Neuronal stem cell (in vitro differentiated cells): Measurements from ENCODE around the gene BHLHE40.

Experiments used
- DNase-seq: peaks from one replicate; pipeline ENCODE4 v3.0.0-alpha.2; 2013; ENCODE audit warnings: low spot score
- H2AFZ ChIP-seq: one replicate; pipeline ENCODE4 v1.6.1; 2013; ENCODE audit warnings: mild to moderate bottlenecking, low read length, inconsistent platforms
- H2AK5ac ChIP-seq: 2 replicates; pipeline ENCODE4 v1.6.1; 2013; ENCODE audit warnings: low read depth, mild to moderate bottlenecking, inconsistent platforms, low read length, moderate library complexity, mixed read lengths
- H2BK120ac ChIP-seq: 2 replicates; pipeline ENCODE4 v1.6.1; 2013; ENCODE audit warnings: low read depth, mild to moderate bottlenecking, inconsistent platforms, low read length, moderate library complexity, mixed read lengths
- H2BK12ac ChIP-seq: one replicate; pipeline ENCODE4 v1.6.1; 2013; ENCODE audit warnings: low read length, inconsistent platforms
- H2BK15ac ChIP-seq: 2 replicates; pipeline ENCODE4 v1.6.1; 2013; ENCODE audit warnings: mild to moderate bottlenecking, low read length, inconsistent platforms, mixed read lengths
- H2BK5ac ChIP-seq: one replicate; pipeline ENCODE4 v1.6.1; 2013; ENCODE audit warnings: inconsistent platforms, mild to moderate bottlenecking, low read length, moderate library complexity
- H3K14ac ChIP-seq: one replicate; pipeline ENCODE4 v1.6.1; 2013; ENCODE audit warnings: low read length, inconsistent platforms
- H3K18ac ChIP-seq: 2 replicates; pipeline ENCODE4 v1.6.1; 2013; ENCODE audit warnings: low read length, inconsistent platforms
- H3K23ac ChIP-seq: 2 replicates; pipeline ENCODE4 v1.6.1; 2013; ENCODE audit warnings: low read depth, mild to moderate bottlenecking, mixed read lengths, low read length, inconsistent platforms; ENCODE audit not compliant: poor library complexity
- H3K27ac ChIP-seq: replicated peaks from 3 replicates; pipeline ENCODE4 v1.5.1; 2013; ENCODE audit warnings: low read length, inconsistent platforms
- H3K27me3 ChIP-seq, 3 experiments: 2 replicates each; pipeline ENCODE4 v1.6.1; 2013; ENCODE audit warnings: low read length in 3 of 3, mild to moderate bottlenecking in 2 of 3, inconsistent platforms in 1 of 3, low read depth in 1 of 3, mixed read lengths in 1 of 3, moderate library complexity in 1 of 3; ENCODE audit not compliant: control insufficient read depth in 3 of 3, insufficient read depth in 3 of 3
- H3K36me3 ChIP-seq, 2 donors: replicated peaks in 1 of 2; 2 replicates each; pipeline ENCODE4 v1.6.1; 2013; ENCODE audit warnings: low read length in 2 of 2; ENCODE audit not compliant: control insufficient read depth in 2 of 2, insufficient read depth in 2 of 2
- H3K4ac ChIP-seq: 2 replicates; pipeline ENCODE4 v1.6.1; 2013; ENCODE audit warnings: inconsistent platforms, mild to moderate bottlenecking, low read length, moderate library complexity
- H3K4me1 ChIP-seq, 2 donors: 1 replicate in 1 of 2; 2 replicates in 1 of 2; pipeline ENCODE4 v1.6.1; 2013; ENCODE audit warnings: low read length in 2 of 2, low read depth in 1 of 2; ENCODE audit not compliant: control insufficient read depth in 2 of 2, insufficient read depth in 1 of 2
- H3K4me2 ChIP-seq: one replicate; pipeline ENCODE4 v1.6.1; 2013; ENCODE audit warnings: mild to moderate bottlenecking, low read length, inconsistent platforms; ENCODE audit not compliant: insufficient read depth, poor library complexity, severe bottlenecking
- H3K4me3 ChIP-seq, 2 donors: 2 replicates each; pipeline ENCODE4 v1.5.1; 2013; ENCODE audit warnings: low read length in 2 of 2, mild to moderate bottlenecking in 2 of 2, inconsistent platforms in 1 of 2, moderate library complexity in 1 of 2
- H3K79me1 ChIP-seq: one replicate; pipeline ENCODE4 v1.6.1; 2013; ENCODE audit warnings: low read depth, mild to moderate bottlenecking, inconsistent platforms, low read length, moderate library complexity
- H3K9ac ChIP-seq: one replicate; pipeline ENCODE4 v1.6.1; 2013; ENCODE audit warnings: mild to moderate bottlenecking, low read depth, low read length, inconsistent platforms; ENCODE audit not compliant: poor library complexity
- H3K9me3 ChIP-seq, 2 donors: replicated peaks in 1 of 2; 2 replicates each; pipeline versions ENCODE3 to v1.6.1; 2013; ENCODE audit warnings: low read length in 2 of 2, mild to moderate bottlenecking in 2 of 2, inconsistent platforms in 1 of 2, low read depth in 1 of 2, mixed read lengths in 1 of 2, moderate library complexity in 1 of 2; ENCODE audit not compliant: control insufficient read depth in 2 of 2, insufficient read depth in 1 of 2
- H4K8ac ChIP-seq: one replicate; pipeline ENCODE4 v1.6.1; 2013; ENCODE audit warnings: low read depth, mild to moderate bottlenecking, inconsistent platforms, low read length, moderate library complexity
- H4K91ac ChIP-seq: one replicate; pipeline ENCODE4 v1.6.1; 2013; ENCODE audit warnings: low read length, low read depth, mild to moderate bottlenecking, inconsistent platforms; ENCODE audit not compliant: poor library complexity
- WGBS, 2 donors: extraction: QIAGEN DNeasy Blood & Tissue Kit; methylation state at CpG; one replicate each; pipeline ENCODE4 v1.1.7; 2013; ENCODE audit warnings: missing lambda C conversion rate in 2 of 2, mixed read lengths in 1 of 2; ENCODE audit not compliant: insufficient read length in 2 of 2, insufficient replicate concordance in 1 of 2; ENCODE audit errors: extremely low coverage in 2 of 2; 5-methylcytosine and 5-hydroxymethylcytosine counted together

BHLHE40 gene

DNA sequence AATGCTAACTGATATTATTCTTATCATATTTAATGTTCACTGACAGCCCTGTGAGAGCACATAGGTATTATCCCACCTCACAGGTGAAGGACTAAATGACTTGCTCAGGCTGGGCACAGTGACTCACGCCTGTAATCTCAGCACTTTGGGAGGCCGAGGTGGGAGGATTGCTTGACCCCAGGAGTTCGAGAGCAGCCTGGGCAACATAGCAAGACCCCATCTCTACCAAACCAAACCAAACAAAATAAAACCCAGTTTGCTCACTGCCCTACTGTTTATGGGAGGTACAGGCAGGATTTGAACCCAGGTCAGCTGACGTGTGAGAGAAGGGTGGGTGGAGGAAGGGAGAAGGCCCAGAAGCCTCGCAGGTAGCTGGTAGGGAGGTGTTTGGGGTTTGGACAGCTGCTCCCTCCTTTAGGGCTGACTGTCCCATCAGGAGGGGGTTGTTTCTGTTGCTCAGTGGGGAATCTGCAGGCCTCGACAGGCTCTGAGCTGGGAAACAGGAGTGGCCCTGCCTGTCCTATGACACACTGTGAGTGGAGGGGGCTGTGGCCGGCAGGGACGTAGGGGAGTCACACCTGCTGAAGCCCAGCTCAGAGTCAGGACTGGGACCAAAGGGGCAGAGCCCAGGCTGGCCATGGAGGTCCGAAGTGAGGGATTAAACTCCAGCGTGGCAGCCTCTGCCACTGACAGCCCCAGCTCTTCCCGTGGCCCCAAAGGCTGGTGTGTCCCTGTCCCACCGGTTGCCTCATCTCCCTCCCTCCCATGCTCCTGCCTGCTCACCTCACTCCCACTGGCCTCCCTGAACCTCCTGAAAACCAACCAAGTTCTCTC is 25.3 kb downstream of the BHLHE40 start:
- H2BK12ac ChIP-seq = no peak overlapping the region
- no peak overlapping the region for H2BK15ac ChIP-seq
- H4K91ac ChIP-seq = peak overlapping the region; percentile 5
- peak overlapping the region; percentile 22 for H2AFZ ChIP-seq
- no peak overlapping the region for H4K8ac ChIP-seq
- no peaks in the 10 kb centered on the region for H3K36me3 ChIP-seq
- peaks cover 0 to 13% (median 0%) of the 10 kb centered on the region in 3 experiments for H3K27me3 ChIP-seq
- no peak for DNase-seq
- H3K23ac ChIP-seq = peak overlapping the region; percentile 12
- H3K4me3 ChIP-seq = no peak overlapping the region
- H3K9ac ChIP-seq = no peak overlapping the region
- no peak overlapping the region for H3K18ac ChIP-seq
- WGBS, 2 donors = no CpG with 5 or more reads among the region's 12 CpGs
- no peak overlapping the region for H3K4ac ChIP-seq
- H3K4me2 ChIP-seq = no peak overlapping the region
- no peaks in the 10 kb centered on the region for H3K79me1 ChIP-seq
- H3K9me3 ChIP-seq = no peaks in the 10 kb centered on the region
- no peak overlapping the region for H2BK5ac ChIP-seq
- peak overlapping the region; percentile 61 for H2AK5ac ChIP-seq
- peaks cover 0 to 2% of the 10 kb centered on the region in 2 donors for H3K4me1 ChIP-seq
- no peak overlapping the region for H2BK120ac ChIP-seq
- no peak overlapping the region for H3K27ac ChIP-seq
- no peak overlapping the region for H3K14ac ChIP-seq

DNA sequence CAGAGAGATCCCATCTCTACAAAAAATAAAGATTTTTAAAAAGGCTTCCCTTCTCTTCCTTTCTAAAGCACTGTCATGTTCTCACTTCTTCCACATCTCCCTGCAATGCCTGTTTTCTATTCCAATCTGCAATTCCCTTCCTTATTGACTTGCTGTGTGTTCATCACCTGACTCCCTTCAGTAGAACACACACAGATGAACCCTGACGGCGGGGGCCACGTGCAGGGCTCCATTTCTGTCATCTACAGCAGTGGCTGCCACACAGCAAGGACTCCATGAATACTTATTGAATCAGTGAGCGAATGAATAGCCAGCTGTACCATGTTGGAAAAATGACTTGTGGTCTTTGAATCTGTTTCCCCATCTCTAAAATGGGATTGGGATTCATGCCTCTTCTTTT is 26.1 kb downstream of the BHLHE40 start:
- H3K23ac ChIP-seq = no peak overlapping the region
- H3K79me1 ChIP-seq = no peaks in the 10 kb centered on the region
- no peak overlapping the region for H2BK15ac ChIP-seq
- no peak overlapping the region for H3K4ac ChIP-seq
- H3K14ac ChIP-seq = no peak overlapping the region
- no peak overlapping the region for H2BK120ac ChIP-seq
- peaks cover 0 to 13% (median 0%) of the 10 kb centered on the region in 3 experiments for H3K27me3 ChIP-seq
- H3K18ac ChIP-seq = no peak overlapping the region
- H2BK5ac ChIP-seq = no peak overlapping the region
- H2AK5ac ChIP-seq = no peak overlapping the region
- H3K4me1 ChIP-seq = peaks cover 0 to 2% of the 10 kb centered on the region in 2 donors
- no peak overlapping the region for H4K91ac ChIP-seq
- H4K8ac ChIP-seq = no peak overlapping the region
- no CpG with 5 or more reads among the region's 4 CpGs for WGBS, 2 donors
- H3K27ac ChIP-seq = no peak overlapping the region
- DNase-seq = no peak
- no peak overlapping the region for H2BK12ac ChIP-seq
- H3K9ac ChIP-seq = no peak overlapping the region
- no peaks in the 10 kb centered on the region for H3K9me3 ChIP-seq
- H2AFZ ChIP-seq = no peak overlapping the region
- no peaks in the 10 kb centered on the region for H3K36me3 ChIP-seq
- no peak overlapping the region for H3K4me3 ChIP-seq
- no peak overlapping the region for H3K4me2 ChIP-seq

DNA sequence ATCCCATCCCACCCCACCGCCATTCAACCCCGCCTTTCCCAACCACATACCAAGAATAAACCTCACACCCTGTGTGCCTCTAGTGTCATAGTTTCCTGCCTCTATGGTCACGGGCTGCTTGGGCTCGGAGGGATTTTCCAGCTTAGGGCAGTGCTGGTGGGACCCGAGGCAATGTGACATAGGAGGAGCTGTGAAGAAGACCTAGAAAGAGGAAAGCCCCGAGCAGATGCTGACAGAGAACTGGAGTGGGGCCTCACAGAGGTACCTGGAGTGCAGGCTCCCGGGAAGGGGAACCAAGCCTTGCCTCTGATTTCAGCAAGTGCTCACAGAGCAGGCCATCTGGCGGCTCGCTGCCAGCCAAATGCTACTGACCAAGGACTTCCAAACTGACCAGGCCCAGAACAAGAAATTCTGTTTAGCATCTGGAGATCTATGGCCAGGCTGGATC is 27.5 kb downstream of the BHLHE40 start:
- Histone ChIP-seq H3K14ac (no peak overlapping the region), H3K27ac (no peak overlapping the region), H4K91ac (no peak overlapping the region), H2BK5ac (no peak overlapping the region), H3K23ac (no peak overlapping the region), H2BK120ac (no peak overlapping the region), H2BK15ac (no peak overlapping the region), H3K4me3 (no peak overlapping the region), H3K9me3 (no peaks in the 10 kb centered on the region), H4K8ac (no peak overlapping the region), H3K4me1 (peaks cover 0 to 2% of the 10 kb centered on the region in 2 donors), H3K4ac (no peak overlapping the region), H2AK5ac (no peak overlapping the region), H3K4me2 (no peak overlapping the region), H3K9ac (no peak overlapping the region), H2AFZ (no peak overlapping the region), H3K18ac (peak overlapping the region; percentile 68), H3K36me3 (no peaks in the 10 kb centered on the region), H3K79me1 (no peaks in the 10 kb centered on the region), H3K27me3 (peaks cover 0 to 13% (median 0%) of the 10 kb centered on the region in 3 experiments), H2BK12ac (no peak overlapping the region)
- no peak for DNase-seq
- no CpG with 5 or more reads among the region's 9 CpGs for WGBS, 2 donors

DNA sequence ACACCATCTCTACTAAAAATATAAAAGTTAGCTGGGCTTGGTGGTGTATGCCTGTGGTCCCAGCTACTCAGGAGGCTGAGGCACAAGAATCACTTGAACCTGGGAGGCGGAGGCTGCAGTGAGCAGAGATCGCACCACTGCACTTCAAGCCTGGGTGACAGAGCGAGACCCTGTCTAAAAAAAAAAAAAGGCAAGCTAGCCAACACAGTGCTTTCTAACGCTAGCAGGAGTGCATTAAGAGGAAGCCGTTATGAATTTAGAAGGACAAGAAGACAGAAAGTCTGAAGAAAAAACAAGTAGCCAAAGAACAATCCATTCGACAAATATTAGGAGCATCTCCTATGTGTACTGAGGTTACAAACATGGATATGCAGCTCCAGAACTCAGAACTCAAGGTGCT is 28.6 kb downstream of the BHLHE40 start:
- Histone ChIP-seq H4K91ac (no peak overlapping the region), H2BK5ac (no peak overlapping the region), H4K8ac (no peak overlapping the region), H3K4me3 (no peak overlapping the region), H3K27me3 (peaks cover 0 to 13% (median 0%) of the 10 kb centered on the region in 3 experiments), H3K9me3 (no peaks in the 10 kb centered on the region), H3K4ac (no peak overlapping the region), H3K4me1 (no peaks in the 10 kb centered on the region), H3K4me2 (no peak overlapping the region), H2AFZ (no peak overlapping the region), H3K27ac (no peak overlapping the region), H3K9ac (no peak overlapping the region), H2AK5ac (no peak overlapping the region), H2BK15ac (no peak overlapping the region), H3K79me1 (no peaks in the 10 kb centered on the region), H2BK12ac (no peak overlapping the region), H3K14ac (no peak overlapping the region), H3K23ac (no peak overlapping the region), H3K36me3 (no peaks in the 10 kb centered on the region), H3K18ac (no peak overlapping the region), H2BK120ac (no peak overlapping the region)
- no peak for DNase-seq
- WGBS, 2 donors = no CpG with 5 or more reads among the region's 6 CpGs
